GM19239 (cell line): Measurements from ENCODE around the gene ABLIM2.
"Not testable (repeated sequence)": the region's sequence is repeated elsewhere in the genome, so short reads cannot be mapped to it uniquely, and the experiment has no call there.

Experiments used
- DNase-seq: peaks from one replicate; pipeline ENCODE4 v3.0.0; 2011; ENCODE audit warnings: low spot score; ENCODE audit not compliant: insufficient read length
- FAIRE-seq: peaks from 2 replicates; lab custom pipeline; 2011; peaks lifted over from hg19 to GRCh38; lab: Jason Lieb, UNC

ABLIM2 gene

DNA sequence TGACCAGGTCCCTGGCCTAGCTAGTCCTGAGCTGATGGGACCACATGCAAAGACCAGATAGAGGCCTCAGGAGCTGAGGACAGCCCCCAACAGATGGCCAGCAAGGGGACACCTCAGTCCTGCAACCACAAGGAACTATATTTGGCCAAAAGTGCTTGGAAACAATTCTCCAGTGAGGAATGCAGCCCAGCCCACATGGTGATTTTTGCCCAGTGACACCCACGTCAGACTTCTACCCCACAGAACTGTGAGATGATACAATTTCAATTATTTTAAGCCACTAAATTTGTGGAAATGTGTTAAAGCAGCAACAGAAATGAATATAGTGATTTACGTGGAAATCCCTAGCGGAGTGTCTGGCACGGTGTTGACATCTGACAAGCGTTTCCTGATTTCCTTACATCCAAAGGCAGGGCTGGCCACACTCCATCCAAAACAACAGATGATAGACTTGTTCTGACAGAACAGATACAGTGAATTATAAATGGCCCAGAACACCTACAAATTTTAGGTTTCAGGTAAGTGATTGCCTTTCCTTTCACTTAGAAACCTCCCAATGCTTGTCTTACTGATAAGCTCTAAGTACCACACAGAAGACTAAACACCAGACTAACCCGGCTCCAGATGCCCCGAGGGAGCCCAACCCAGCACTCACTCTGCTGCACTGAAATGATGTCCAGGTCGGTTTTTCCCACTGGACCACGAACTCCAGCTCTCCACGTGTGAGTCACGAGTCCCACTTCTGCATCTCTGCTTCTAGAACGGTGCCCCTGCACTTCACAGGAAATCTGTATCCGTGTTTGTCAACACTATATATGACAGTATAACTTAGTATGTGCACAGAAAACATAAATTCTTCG, 224.7 kb downstream of the ABLIM2 start:
- no peak for FAIRE-seq
- no peak for DNase-seq

DNA sequence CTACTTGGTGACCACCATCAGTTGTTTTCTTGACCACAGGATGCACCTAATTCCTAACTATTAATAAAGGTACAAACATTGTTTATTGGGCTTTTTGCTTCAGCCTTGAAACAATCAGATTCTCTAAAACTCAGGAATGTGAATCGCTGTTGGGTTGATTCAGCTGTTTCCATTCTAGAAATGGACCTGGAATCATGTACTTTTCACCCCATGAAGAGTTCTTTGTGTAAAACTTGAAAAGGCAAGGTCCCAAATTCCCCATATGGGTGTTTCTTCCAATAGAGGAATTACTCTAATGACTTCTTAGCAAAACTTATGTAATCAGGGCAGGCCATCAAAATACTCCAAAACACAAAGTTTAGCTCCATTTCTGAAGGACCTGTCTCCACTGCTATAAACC, 226.3 kb downstream of the ABLIM2 start:
- no peak for FAIRE-seq
- DNase-seq = no peak

DNA sequence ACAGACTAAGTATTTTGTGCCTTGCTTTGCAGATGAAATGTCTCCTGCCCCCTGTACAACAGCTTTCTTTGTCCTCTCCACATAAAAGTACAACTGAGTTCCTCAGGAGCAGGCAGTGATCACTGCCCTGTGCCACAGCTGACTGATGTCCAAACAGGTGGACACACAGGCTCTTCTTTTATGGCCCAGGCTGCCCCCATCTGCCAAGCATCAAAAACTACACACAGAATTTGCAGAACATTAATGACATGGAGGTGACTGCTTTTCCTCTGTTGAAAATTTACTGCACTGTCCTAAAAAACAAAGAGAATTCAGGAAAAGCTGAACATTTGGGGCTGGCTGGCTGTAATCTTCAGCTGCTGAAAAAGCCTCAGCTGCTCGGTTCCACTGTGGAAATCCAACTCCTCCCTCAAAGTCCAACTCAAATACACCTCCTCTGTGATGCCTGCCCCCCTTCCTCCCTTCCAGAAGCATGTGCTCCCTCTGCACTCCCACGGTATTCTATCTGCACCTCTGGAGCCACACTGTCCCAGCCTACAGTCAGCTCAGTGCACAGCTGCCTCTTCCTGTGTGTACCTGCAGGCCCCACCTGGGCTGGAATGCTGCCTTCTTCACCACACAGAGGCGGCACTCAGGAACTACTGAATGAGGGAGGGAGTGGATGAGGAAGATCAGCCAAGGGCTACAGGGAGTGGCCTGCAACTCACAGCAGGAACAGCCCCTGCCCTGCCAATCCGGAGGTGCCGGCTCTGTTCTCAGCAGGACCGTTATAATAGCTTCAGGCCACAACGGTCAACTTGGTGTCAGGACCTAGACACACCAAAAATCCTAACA, 229.3 kb downstream of the ABLIM2 start:
- no peak for DNase-seq
- no peak for FAIRE-seq

DNA sequence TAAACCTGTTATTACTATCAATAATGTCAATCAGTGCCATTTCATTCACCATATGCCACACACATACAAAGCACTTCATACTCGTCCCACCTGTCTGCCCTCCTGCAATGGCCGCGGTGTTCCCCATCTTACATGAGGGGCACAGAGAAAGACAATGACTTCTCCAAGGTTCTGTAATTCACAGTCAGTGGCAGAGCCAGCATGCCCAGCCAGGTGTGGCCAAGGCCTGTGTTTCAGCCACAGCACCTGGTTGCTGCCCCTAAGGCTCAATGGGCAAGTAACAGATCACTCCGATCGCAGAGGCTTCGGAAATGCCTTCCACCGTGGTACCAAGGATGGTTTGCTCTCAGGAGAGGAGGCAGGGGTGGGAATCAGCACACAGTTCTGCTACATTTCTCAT, 229.9 kb downstream of the ABLIM2 start:
- FAIRE-seq = no peak

DNA sequence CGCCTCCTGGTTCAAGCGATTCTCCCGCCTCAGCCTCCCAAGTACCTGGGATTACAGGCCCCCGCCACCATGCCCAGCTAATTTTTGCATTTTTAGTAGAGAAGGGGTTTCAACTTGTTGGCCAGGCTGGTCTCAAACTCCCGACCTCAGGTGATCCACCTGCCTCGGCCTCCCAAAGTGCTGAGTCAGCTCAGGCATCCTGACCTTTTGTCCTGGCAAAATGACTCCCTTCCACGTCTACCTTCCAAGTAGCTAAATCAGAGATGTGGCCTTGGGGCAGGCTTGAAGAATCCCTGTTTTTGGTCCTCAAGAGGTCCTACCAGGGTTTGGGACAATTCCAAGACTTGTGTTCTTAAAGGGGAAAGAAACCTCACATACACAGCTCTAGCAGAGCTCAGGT, 231.8 kb downstream of the ABLIM2 start:
- DNase-seq (no peak), FAIRE-seq (no peak)

More for the DNA sequence above, 229.9 kb downstream of the ABLIM2 start:
- DNase-seq = no peak

DNA sequence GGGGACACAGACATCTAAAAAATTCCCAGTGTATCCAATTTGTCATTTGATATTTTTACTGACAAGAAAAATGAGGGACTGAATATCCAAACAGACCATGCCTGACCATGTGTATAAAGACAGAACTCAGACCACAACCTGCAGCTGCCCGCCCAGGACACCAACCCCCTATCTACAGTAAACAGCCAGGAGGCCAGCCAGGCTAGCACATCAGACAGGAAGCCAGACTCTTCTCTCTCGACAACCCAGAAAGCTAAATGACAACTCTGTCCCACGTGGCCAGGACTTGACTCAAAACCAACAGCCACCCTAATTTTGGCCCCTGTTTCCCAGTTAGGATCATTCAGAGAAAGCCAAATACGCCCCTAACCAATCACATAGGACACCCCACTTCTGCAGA, 234.0 kb downstream of the ABLIM2 start:
- DNase-seq = no peak
- FAIRE-seq = no peak

DNA sequence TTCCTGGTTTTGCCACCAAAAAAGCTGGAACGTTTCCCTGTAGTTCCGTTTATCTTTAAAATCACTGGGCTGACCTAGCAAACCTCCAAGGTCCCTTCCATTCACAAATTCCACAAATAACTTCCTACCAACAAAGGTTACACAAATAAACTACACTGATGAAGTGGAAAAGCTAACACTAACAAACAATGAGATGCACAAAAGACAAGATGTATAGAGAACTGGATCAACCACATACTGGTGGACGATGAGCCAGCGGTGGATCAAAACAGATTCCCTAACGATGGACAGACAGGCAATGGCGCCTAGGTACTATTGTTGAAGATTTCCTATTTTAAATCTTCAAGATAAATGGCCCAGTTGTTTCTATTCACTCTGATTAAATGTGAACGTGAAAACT, 234.4 kb downstream of the ABLIM2 start:
- DNase-seq = no peak

DNA sequence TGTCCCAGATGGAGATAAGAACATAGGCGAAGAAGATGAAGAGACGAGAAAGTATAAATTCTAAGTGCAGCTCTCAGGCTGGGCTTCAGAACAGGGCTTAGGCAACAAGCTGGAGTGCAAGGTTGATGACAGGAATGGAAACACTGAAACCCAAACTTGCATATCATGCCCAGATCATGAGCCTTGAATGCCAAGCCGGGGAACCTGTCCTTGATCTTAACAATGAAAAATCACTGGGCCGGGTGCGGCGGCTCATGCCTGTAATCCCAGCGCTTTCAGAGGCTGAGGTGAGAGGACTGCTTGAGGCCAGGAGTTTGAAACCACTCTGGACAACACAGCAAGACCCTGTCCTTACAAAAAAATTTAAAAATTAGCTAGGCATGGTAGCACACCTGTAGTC, 236.1 kb downstream of the ABLIM2 start:
- FAIRE-seq (no peak), DNase-seq (no peak)

More for the DNA sequence above, 234.4 kb downstream of the ABLIM2 start:
- no peak for FAIRE-seq

DNA sequence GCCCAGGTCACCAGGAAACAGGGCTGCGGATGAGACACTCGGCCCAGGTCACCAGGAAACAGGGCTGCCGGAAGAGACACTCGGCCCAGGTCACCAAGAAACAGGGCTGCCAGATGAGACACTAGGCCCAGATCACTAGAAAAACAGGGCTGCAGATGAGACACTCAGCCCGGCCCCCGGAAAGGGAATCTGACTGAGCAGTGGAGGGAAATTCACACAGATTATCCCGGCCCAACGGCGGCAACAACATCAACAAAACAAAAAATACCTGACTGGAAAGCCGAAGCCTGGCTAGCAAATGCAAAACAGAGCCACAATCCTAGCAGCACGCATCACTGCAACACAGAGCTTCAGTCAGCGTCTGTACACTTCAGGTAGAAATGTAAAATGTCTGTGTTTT, 239.6 kb downstream of the ABLIM2 start:
- DNase-seq (no peak), FAIRE-seq (no peak)

DNA sequence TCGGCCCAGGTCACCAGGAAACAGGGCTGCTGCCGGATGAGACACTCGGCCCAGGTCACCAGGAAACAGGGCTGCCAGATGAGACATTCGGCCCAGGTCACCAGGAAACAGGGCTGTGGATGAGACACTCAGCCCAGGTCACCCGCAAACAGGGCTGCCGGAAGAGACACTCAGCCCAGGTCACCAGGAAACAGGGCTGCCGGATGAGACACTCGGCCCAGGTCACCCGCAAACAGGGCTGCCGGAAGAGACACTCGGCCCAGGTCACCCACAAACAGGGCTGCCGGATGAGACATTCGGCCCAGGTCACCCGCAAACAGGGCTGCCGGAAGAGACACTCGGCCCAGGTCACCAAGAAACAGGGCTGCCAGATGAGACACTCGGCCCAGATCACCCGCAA, 240.4 kb downstream of the ABLIM2 start:
- not testable (repeated sequence) for FAIRE-seq, DNase-seq

DNA sequence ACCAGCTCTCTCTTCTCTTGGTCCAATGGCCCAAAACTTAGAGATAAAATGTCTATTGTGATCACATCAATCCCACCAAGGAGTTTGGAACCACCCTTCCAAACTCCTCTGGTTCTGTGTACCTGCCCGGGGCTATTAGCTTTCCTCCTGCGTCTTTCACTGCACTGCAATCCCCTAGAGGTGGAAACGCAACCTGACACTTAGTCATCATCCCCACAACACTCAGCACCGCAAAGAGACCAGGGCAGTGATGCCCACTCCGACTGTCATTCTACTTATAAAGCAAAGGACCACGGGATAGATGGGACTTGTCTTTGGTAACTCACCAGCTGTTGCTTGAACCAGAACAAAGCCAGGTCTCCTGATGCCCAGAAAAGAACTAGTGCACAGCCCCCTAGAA, 240.9 kb downstream of the ABLIM2 start:
- FAIRE-seq (no peak), DNase-seq (no peak)

DNA sequence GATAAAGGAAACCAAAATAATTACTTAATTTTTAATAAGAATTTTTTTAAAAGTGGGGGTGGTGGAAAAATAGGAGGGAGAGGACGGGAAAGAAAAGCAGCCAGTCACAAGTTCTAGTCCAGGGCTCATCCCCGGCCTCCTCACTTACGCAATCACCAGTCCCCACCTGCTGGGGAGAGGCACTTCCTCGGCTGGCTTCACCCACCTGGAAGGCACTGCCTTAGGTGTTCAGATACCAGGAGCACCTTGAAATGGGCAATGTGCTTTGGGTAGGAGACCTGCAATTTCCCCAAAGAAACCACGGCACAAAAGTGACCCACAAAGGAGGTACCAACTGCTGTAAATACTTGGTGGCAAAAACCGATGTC, 242.8 kb downstream of the ABLIM2 start:
- FAIRE-seq = no peak

More for the DNA sequence above, 242.8 kb downstream of the ABLIM2 start:
- no peak for DNase-seq
